Pancreas (tissue), 10 donors: ENCODE data around the gene DERL3. TPM values are rescaled to one million over a fixed set of nuclear protein-coding genes. Genes with fewer than 3 reads are reported as not detected.
A peak's percentile ranks its signal among the peaks of the same experiment; 100 is the strongest.

ENCODE experiments used
- ATAC-seq, 4 donors: fragments of 200-7000 bp; cut with Tn5 transposase; one replicate each; pipeline versions ENCODE4 v1.8.0 to v1.9.1; 2020; ENCODE audit warnings: mild to moderate bottlenecking in 4 of 4, moderate library complexity in 4 of 4
- DNase-seq, 6 donors: peaks; one replicate each; pipeline ENCODE4 v3.0.0-alpha.2; 2020
- FAIRE-seq: peaks from 2 replicates; lab custom pipeline; 2012; peaks lifted over from hg19 to GRCh38; lab: Jason Lieb, UNC
- H3K27ac ChIP-seq, 4 donors: fragments of 200-600 bp; sonication (generic); 1 replicate in 3 of 4; 2 replicates in 1 of 4; pipeline versions ENCODE4 v1.5.0 to v1.8.0; 2020
- H3K27me3 ChIP-seq, 4 donors: fragments of 200-600 bp; one replicate each; pipeline ENCODE4 v1.8.0; 2021
- H3K36me3 ChIP-seq, 3 donors: fragments of 200-600 bp; sonication (generic) in 1 of 3; one replicate each; pipeline versions ENCODE4 v1.5.0 to v1.8.0; 2020 to 2021
- H3K4me1 ChIP-seq, 3 donors: fragments of 200-600 bp; one replicate each; pipeline ENCODE4 v1.8.0; 2021
- H3K4me3 ChIP-seq, 4 donors: fragments of 200-600 bp; sonication (generic) in 2 of 4; one replicate each; pipeline versions ENCODE4 v1.5.0 to v1.8.0; 2020 to 2021
- H3K9me3 ChIP-seq, 4 donors: fragments of 200-600 bp; one replicate each; pipeline ENCODE4 v1.8.0; 2021
- WGBS, 2 donors: extraction: QIAGEN DNeasy Blood & Tissue Kit; methylation state at CpG; one replicate each; pipeline ENCODE4 v1.1.7; 2013; 5-methylcytosine and 5-hydroxymethylcytosine counted together
- intact Hi-C, 3 donors: fragments of 100-400 bp; cut with DNase I; formaldehyde crosslinking; loops; one replicate each; pipeline versions ENCODE4 v1.11.1 to v1.14.2; 2022
- polyA plus RNA-seq, 2 donors: library from polyadenylated mRNA; stranded (reverse); fragments of 200-250 nt; gene quantifications; one replicate each; pipeline ENCODE4 v1.2.3, GENCODE V29; 2013
- total RNA-seq, 6 donors: library from RNA; stranded (reverse); fragmentation: NEBNext Ultra II Directional in 4 of 6; extraction: Animal tissue kit (Norgen Biotek cat#: 25700) in 4 of 6; gene quantifications; one replicate each; pipeline versions ENCODE4 v1.2.1 to v1.2.4, GENCODE V29; 2021 to 2023
- TF ChIP-seq, protein P1 (sequence below), 4 donors: fragments of 200-600 bp; sonication (generic) in 3 of 4; IDR thresholded peaks; one replicate each; pipeline versions ENCODE4 v1.5.0 to v1.8.0; 2021; ENCODE audit warnings: antibody characterized with exemption in 4 of 4
- donor health status: healthy with polysubstance abuse.
- donor health status: DM: no; HTN: no; CAD: no; lungs with moderate emphysema.
- donor health status: DM: no; HTN: no; CAD: no.
- donor health status: control.
- donor health status: control.
- donor health status: Bipolar disorder and iron deficiency.
- donor health status: DM: yes; HTN: yes; CAD: no.
- donor health status: DM: no; HTN: no; CAD: no.
- donor health status: DM: no; HTN: no; CAD: no.
- donor health status: DM: yes; HTN: yes; CAD: no.

DERL3 gene
- total and polyA plus RNA-seq, 8 donors, result 13.0 to 26.5 (median 19.6) TPM

DNA sequence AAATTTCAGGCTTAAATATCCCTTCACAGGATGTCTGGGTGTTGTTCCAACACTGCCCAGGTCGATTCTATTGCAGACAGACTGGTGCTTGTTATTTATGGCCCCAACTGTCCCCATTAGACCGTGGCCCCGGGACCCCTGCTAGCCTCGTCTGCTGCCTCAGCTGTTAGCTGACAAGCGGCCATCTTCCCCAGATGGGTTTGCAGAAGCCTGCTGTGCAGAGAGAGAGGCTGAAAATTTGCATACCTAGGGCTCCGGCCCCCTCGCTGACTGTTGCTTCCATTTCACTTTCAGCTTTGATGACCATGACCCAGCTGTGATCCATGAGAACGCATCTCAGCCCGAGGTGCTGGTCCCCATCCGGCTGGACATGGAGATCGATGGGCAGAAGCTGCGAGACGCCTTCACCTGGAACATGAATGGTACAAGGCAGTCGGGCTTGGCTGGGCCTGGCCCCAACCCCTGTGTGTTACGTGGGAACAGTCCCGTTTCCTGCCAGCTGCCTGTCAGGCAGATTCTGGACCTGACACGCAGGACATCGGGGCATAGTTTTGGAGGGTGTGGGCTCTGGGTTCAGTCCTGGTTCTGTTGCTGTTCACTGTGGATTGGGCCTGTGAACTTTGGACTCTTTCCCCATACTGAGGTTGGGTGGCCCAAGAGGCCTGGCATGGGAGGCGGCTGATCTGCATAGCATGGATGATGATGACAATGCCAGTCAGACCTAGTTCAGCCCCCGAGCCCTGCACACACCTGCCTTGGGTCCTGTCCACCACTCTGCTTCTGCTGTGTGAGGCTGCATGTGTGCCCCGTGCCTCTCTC is 35.6 kb downstream of the DERL3 start:
- H3K36me3 ChIP-seq, result peaks cover 0 to 61% (median 26%) of the 10 kb centered on the region in 3 donors
- WGBS, 2 donors, result 81 to 90% methylated on average over 21 of the region's 21 CpGs
- TF ChIP-seq, protein P1, sequence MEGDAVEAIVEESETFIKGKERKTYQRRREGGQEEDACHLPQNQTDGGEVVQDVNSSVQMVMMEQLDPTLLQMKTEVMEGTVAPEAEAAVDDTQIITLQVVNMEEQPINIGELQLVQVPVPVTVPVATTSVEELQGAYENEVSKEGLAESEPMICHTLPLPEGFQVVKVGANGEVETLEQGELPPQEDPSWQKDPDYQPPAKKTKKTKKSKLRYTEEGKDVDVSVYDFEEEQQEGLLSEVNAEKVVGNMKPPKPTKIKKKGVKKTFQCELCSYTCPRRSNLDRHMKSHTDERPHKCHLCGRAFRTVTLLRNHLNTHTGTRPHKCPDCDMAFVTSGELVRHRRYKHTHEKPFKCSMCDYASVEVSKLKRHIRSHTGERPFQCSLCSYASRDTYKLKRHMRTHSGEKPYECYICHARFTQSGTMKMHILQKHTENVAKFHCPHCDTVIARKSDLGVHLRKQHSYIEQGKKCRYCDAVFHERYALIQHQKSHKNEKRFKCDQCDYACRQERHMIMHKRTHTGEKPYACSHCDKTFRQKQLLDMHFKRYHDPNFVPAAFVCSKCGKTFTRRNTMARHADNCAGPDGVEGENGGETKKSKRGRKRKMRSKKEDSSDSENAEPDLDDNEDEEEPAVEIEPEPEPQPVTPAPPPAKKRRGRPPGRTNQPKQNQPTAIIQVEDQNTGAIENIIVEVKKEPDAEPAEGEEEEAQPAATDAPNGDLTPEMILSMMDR (IDR thresholded peaks at IDR 0.05), result no peak
- no peak overlapping the region for H3K4me3 ChIP-seq
- no peaks in the 10 kb centered on the region for H3K9me3 ChIP-seq
- DNase-seq (no peak), ATAC-seq (peak in 1 of 4 donors; percentile 13), FAIRE-seq (no peak)
- intact Hi-C loops, result no loop called here
- no peak overlapping the region for H3K27ac ChIP-seq
- H3K4me1 ChIP-seq, result no peaks in the 10 kb centered on the region
- no peaks in the 10 kb centered on the region for H3K27me3 ChIP-seq

DNA sequence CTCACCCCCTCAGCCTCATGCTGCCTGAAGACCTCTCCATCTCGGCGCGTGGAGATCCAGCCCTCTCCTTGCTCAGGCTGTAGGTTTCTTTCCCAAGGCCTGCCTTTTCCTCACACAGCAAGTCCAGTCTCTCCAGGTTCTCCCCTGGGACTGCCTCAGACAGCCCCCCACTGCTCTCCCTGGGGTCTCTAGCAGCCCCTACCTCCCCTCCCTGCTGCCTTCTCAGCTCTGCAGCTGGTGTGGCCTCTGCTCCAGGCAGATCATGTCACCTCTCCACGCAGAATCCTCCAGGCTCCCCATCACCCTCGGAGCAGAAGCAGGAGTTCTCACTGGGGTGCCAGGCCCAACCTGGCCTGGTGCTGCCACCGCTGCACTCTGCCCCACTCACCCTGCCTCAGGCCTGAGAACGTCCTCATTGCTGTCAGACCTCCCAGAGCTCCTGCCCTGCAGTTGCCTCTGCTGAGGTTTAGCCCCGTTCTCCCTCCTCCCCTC is 36.9 kb downstream of the DERL3 start:
- intact Hi-C loops, result no loop called here
- Histone ChIP-seq H3K9me3 (no peaks in the 10 kb centered on the region), H3K27ac (no peak overlapping the region), H3K36me3 (peaks cover 0 to 63% (median 26%) of the 10 kb centered on the region in 3 donors), H3K4me3 (no peak overlapping the region), H3K4me1 (no peaks in the 10 kb centered on the region), H3K27me3 (no peaks in the 10 kb centered on the region)
- TF ChIP-seq, protein P1 (IDR thresholded peaks at IDR 0.05), result no peak
- ATAC-seq, result no peak
- 96 to 97% methylated on average over 8 of the region's 8 CpGs for WGBS, 2 donors
- no peak for FAIRE-seq
- DNase-seq, result no peak

DNA sequence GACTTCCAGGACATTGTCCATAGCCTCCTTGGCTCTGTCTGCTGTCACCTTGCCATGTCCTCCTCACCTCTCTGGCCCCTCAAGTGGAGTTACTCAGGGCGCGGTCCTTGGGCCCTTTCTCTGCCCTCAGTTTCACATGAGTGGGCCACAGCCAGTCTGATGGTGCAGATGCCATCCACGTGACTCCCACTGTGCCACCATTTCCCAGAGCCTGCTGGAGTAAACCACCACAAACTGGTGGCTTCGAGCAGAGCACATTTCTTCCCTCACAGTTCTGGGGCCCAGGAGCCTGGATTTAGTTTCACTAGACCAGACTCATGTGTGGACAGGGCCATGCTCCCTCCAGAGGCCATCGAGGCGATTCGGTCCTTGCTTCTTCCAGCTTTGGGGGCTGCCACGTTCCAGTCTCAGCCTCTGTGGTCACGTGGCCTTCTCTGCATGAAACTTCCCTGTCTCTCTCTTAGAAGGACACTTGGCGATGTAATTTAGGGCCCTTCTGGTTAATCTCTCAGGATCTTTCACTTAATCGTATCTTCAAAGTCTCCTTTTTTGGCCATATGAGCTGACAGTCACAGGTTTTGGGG is 37.5 kb downstream of the DERL3 start:
- ATAC-seq, result no peak
- TF ChIP-seq, protein P1 (IDR thresholded peaks at IDR 0.05), result no peak
- no peak for FAIRE-seq
- H3K27ac ChIP-seq, result no peak overlapping the region
- intact Hi-C loops, result no loop called here
- H3K36me3 ChIP-seq, result peaks cover 0 to 63% (median 26%) of the 10 kb centered on the region in 3 donors
- no peaks in the 10 kb centered on the region for H3K27me3 ChIP-seq
- DNase-seq, result no peak
- 87 to 89% methylated on average over 11 of the region's 11 CpGs for WGBS, 2 donors
- no peaks in the 10 kb centered on the region for H3K4me1 ChIP-seq
- H3K9me3 ChIP-seq, result no peaks in the 10 kb centered on the region
- H3K4me3 ChIP-seq, result no peak overlapping the region

DNA sequence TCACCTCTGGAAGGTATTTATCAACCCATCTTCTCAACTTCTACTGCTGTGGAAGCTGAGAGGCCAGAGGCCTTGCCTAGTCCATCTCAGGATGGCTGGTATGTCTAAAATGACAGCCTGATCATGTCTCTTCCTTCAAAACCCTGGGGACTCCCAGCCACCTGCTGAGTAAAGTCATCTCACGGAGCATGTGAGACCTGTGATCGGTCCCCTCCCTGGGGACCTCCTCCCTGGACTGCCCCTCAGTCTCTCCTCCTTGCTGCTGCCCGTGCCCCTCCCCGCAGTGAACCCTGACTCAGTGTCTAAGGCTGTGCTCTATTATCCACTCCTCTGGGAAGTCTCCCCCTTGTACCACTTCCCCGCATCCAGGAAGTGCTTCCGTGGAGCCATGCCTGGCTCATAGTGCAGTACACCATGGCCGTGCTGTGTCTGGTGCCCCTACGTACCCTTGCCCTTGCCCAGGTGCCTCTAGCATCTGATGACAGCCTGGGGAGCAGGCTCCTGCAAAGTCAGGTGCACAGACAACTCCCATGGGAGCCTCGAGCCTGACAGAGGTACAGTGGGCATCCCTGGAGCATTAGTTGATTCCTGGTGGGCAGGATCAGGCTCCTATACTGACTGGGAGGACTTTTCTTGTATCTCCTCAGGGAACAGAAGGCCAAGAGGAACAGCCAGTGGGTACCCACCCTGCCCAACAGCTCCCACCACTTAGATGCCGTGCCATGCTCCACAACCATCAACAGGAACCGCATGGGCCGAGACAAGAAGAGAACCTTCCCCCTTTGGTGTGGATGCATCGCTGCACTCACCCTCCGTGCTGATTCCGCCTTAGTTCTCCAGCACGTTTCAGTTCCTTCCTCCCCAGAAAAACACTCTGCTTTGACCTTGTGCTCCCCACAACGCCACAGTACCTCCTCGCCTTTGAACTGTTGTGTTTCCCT is 38.2 kb downstream of the DERL3 start:
- no peak for DNase-seq
- 94 to 97% methylated on average over 18 of the region's 18 CpGs for WGBS, 2 donors
- TF ChIP-seq, protein P1 (IDR thresholded peaks at IDR 0.05), result no peak
- Histone ChIP-seq H3K27me3 (no peaks in the 10 kb centered on the region), H3K4me1 (no peaks in the 10 kb centered on the region), H3K9me3 (no peaks in the 10 kb centered on the region), H3K36me3 (peaks cover 0 to 70% (median 26%) of the 10 kb centered on the region in 3 donors), H3K27ac (no peak overlapping the region), H3K4me3 (no peak overlapping the region)
- intact Hi-C loops, result no loop called here
- no peak for ATAC-seq
- FAIRE-seq, result no peak
